Measurements from ENCODE around the gene BZW1.

BZW1 gene

GRCh38 chr2:200834701-200835100 is 23.0 kb downstream of the BZW1 start:
- no peak for DNase-seq (ENCODE audit: low read depth in 2 of 2)

- DNase-seq (ENCODE audit: low read depth in 2 of 2) = no peak
Measured at GRCh38 chr2:200839513-200839912, 27.8 kb downstream of the BZW1 start.

- no peak for DNase-seq (ENCODE audit: low read depth in 2 of 2)
Measured at GRCh38 chr2:200843993-200844948, 32.6 kb downstream of the BZW1 start.

GRCh38 chr2:200845194-200845593 is 33.5 kb downstream of the BZW1 start:
- DNase-seq (ENCODE audit: low read depth in 2 of 2) = no peak

GRCh38 chr2:200845669-200846325 is 34.1 kb downstream of the BZW1 start:
- no peak for DNase-seq (ENCODE audit: low read depth in 2 of 2)

- no peak for DNase-seq (ENCODE audit: low read depth in 2 of 2)
Measured at GRCh38 chr2:200847269-200847668, 35.6 kb downstream of the BZW1 start.

GRCh38 chr2:200847939-200848338 is 36.2 kb downstream of the BZW1 start:
- no peak for DNase-seq (ENCODE audit: low read depth in 2 of 2)

- DNase-seq (ENCODE audit: low read depth in 2 of 2) = no peak
Measured at GRCh38 chr2:200850512-200851256, 39.0 kb downstream of the BZW1 start.

GRCh38 chr2:200851398-200852248 is 39.9 kb downstream of the BZW1 start:
- DNase-seq (ENCODE audit: low read depth in 2 of 2) = no peak

GRCh38 chr2:200852605-200853004 is 40.9 kb downstream of the BZW1 start:
- no peak for DNase-seq (ENCODE audit: low read depth in 2 of 2)

- no peak for DNase-seq (ENCODE audit: low read depth in 2 of 2)
Measured at GRCh38 chr2:200856806-200857205, 45.1 kb downstream of the BZW1 start.

- DNase-seq (ENCODE audit: low read depth in 2 of 2) = no peak
Measured at GRCh38 chr2:200860092-200860795, 48.5 kb downstream of the BZW1 start.

GRCh38 chr2:200861617-200862155 is 50.0 kb downstream of the BZW1 start:
- DNase-seq (ENCODE audit: low read depth in 2 of 2) = no peak

- peak; percentile 65 to 66 for DNase-seq (ENCODE audit: low read depth in 2 of 2)
Measured at GRCh38 chr2:200862532-200863000, 50.9 kb downstream of the BZW1 start.

- no peak for DNase-seq (ENCODE audit: low read depth in 2 of 2)
Measured at GRCh38 chr2:200863782-200864175, 52.1 kb downstream of the BZW1 start.

- DNase-seq (ENCODE audit: low read depth in 2 of 2) = peak; percentile 91 to 97
Measured at GRCh38 chr2:200864176-200865034, 52.7 kb downstream of the BZW1 start, which contains the start of gene CLK1. TSS of gene CLK1 (minus strand) at chr2:200864658. CDS start at chr2:200861862, 2,796 bp downstream.

GRCh38 chr2:200869014-200869413 is 57.3 kb downstream of the BZW1 start:
- no peak for DNase-seq (ENCODE audit: low read depth in 2 of 2)

- DNase-seq (ENCODE audit: low read depth in 2 of 2) = no peak
Measured at GRCh38 chr2:200871151-200871550, 59.4 kb downstream of the BZW1 start.

- DNase-seq (ENCODE audit: low read depth in 2 of 2) = no peak
Measured at GRCh38 chr2:200873560-200873959, 61.9 kb downstream of the BZW1 start.
